Activated CD4-positive, alpha-beta memory T cell treated with anti-CD3 and anti-CD28 coated beads for 36 hours (primary cell): ENCODE results near the gene ZNF398. TPM values are rescaled to one million over a fixed set of nuclear protein-coding genes. Genes with fewer than 3 reads are reported as not detected.

ENCODE experiments used
- CTCF ChIA-PET: fragments of 350-600 bp; sonication (Branson Sonifier 250); formaldehyde crosslinking; loops from one replicate; lab custom pipeline; 2021; ENCODE audit warnings: antibody characterized with exemption, inconsistent platforms; lab: Charles Lee
- POLR2A ChIA-PET: fragments of 350-600 bp; sonication (Branson Sonifier 250); formaldehyde crosslinking; loops from one replicate; lab custom pipeline; 2021; ENCODE audit warnings: antibody characterized with exemption; lab: Charles Lee
- DNase-seq: peaks from one replicate; pipeline ENCODE4 v3.0.0-alpha.2; 2020
- H3K27ac Mint-ChIP-seq: one replicate; pipeline ENCODE4 v1.8.0; 2021; ENCODE audit warnings: mixed read lengths
- H3K27me3 Mint-ChIP-seq: one replicate; pipeline ENCODE4 v1.8.0; 2021; ENCODE audit warnings: mixed read lengths
- H3K36me3 Mint-ChIP-seq: one replicate; pipeline ENCODE4 v1.8.0; 2021; ENCODE audit warnings: mixed read lengths
- H3K4me1 Mint-ChIP-seq: one replicate; pipeline ENCODE4 v1.8.0; 2021; ENCODE audit warnings: low read depth, mixed read lengths
- H3K4me3 Mint-ChIP-seq: one replicate; pipeline ENCODE4 v1.8.0; 2021; ENCODE audit warnings: mild to moderate bottlenecking, mixed read lengths
- H3K9me3 Mint-ChIP-seq: one replicate; pipeline ENCODE4 v1.8.0; 2021; ENCODE audit warnings: mixed read lengths
- intact Hi-C: fragments of 100-400 bp; cut with micrococcal nuclease; formaldehyde crosslinking; loops from one replicate; pipeline ENCODE4 v1.15.1; 2023
- total RNA-seq, 2 experiments: library from RNA; stranded (reverse); gene quantifications; one replicate each; pipeline ENCODE4 v1.2.3, GENCODE V29; 2021

ZNF398 gene
- total RNA-seq, 2 experiments from 2014 or later = 8.4 to 9.4 TPM

DNA sequence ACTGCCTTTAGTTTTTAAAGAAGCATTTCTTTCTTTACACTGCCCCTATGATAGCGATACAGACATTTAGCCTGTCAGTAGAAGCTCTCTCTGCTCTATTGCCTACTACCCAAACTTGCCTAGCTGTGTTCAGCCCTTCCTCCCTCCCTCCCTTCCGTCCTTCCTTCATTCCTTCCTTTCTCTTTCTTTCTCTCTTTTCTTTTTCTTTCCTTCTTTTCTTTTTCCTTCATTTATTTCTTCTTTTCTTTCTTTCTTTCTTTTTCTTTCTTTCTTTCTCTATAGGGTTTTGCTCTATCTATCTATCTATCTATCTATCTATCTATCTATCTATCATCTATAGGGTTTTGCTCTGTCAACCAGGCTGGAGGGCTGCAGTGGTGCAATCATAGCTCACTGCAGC, 85.1 kb downstream of the ZNF398 start:
- H3K36me3 Mint-ChIP-seq = no peaks in the 10 kb centered on the region
- ChIA-PET POLR2A (no interaction called here), CTCF (interaction anchor here (0.7 to 1.7 kb wide), 3 partner anchors 22 to 236 kb away, joined by 4 to 5 read pairs (median 4); partner anchors contain the start of gene ZNF282)
- intact Hi-C loops = no loop called here
- no peaks in the 10 kb centered on the region for H3K9me3 Mint-ChIP-seq
- no peak overlapping the region for H3K27ac Mint-ChIP-seq
- H3K27me3 Mint-ChIP-seq = peaks cover 12% of the 10 kb centered on the region
- DNase-seq = no peak
- no peak overlapping the region for H3K4me3 Mint-ChIP-seq
- peaks cover 7% of the 10 kb centered on the region for H3K4me1 Mint-ChIP-seq

Other genes with a start within 250 kb of the ZNF398 start
- gene PDIA4, start 118.9 kb upstream of the ZNF398 start, total RNA-seq = 100 to 1,000 TPM; 108 to 112 TPM
- gene ZNF786, start 56.7 kb upstream of the ZNF398 start, total RNA-seq = 1 to 10 TPM; 4.5 to 6.1 TPM
- under 1 TPM; 0.74 to 0.75 TPM for gene ZNF425, start 21.1 kb upstream of the ZNF398 start, total RNA-seq
- gene ZNF282, start 48.1 kb downstream of the ZNF398 start, total RNA-seq = 10 to 100 TPM; 61.7 to 61.9 TPM
- 10 to 100 TPM; 21.5 to 21.9 TPM for gene ZNF212, start 92.2 kb downstream of the ZNF398 start, total RNA-seq
- gene ZNF783, start 114.7 kb downstream of the ZNF398 start, total RNA-seq = 10 to 100 TPM; 15.5 to 17.1 TPM